MCF 10A (cell line): ENCODE results near the gene GLB1L2. TPM values are rescaled to one million over a fixed set of nuclear protein-coding genes. Genes with fewer than 3 reads are reported as not detected.

Experiments used
- BruUV-seq: library from RNA; stranded (reverse); fragments of 400-500 nt; replicated peaks from 2 replicates; lab custom pipeline; 2021; lab: Mats Ljungman, UMichigan
- CTCF ChIA-PET: fragments of 300-600 bp; sonication (Branson Sonifier 250); formaldehyde crosslinking; extraction: SDS; loops from one replicate; lab custom pipeline; 2021; ENCODE audit warnings: antibody characterized with exemption, inconsistent platforms; lab: Yijun Ruan, JAX
- POLR2A ChIA-PET: fragments of 300-600, 350-650 bp; sonication (Branson Sonifier 250); formaldehyde crosslinking; extraction: SDS; loops from one replicate; lab custom pipeline; 2020; ENCODE audit warnings: antibody characterized with exemption, inconsistent platforms; lab: Yijun Ruan, JAX
- DNase-seq: peaks from one replicate; pipeline ENCODE4 v3.0.0-alpha.2; 2018; ENCODE audit not compliant: unreplicated experiment
- H3K27ac Mint-ChIP-seq: one replicate; pipeline ENCODE4 v1.8.0; 2022; ENCODE audit warnings: mild to moderate bottlenecking, low read depth, mixed read lengths; ENCODE audit not compliant: unreplicated experiment
- H3K27me3 Mint-ChIP-seq: one replicate; pipeline ENCODE4 v1.8.0; 2022; ENCODE audit warnings: mixed read lengths; ENCODE audit not compliant: insufficient read depth, unreplicated experiment
- H3K36me3 Mint-ChIP-seq: one replicate; pipeline ENCODE4 v1.8.0; 2022; ENCODE audit warnings: mild to moderate bottlenecking, moderate library complexity, mixed read lengths; ENCODE audit not compliant: insufficient read depth, unreplicated experiment
- H3K4me1 Mint-ChIP-seq: one replicate; pipeline ENCODE4 v1.8.0; 2022; ENCODE audit warnings: mixed read lengths; ENCODE audit not compliant: insufficient read depth, unreplicated experiment
- H3K4me3 Mint-ChIP-seq: one replicate; pipeline ENCODE4 v1.8.0; 2022; ENCODE audit warnings: mild to moderate bottlenecking, moderate library complexity, mixed read lengths; ENCODE audit not compliant: unreplicated experiment
- H3K9me3 Mint-ChIP-seq: one replicate; pipeline ENCODE4 v1.8.0; 2022; ENCODE audit warnings: mixed read lengths; ENCODE audit not compliant: unreplicated experiment
- intact Hi-C: fragments of 100-400 bp; cut with micrococcal nuclease; formaldehyde crosslinking; loops from 2 replicates; pipeline ENCODE4 v1.14.1; 2022
- total RNA-seq: library from RNA; stranded (reverse); gene quantifications from 2 replicates; pipeline ENCODE4 v1.2.3, GENCODE V29; 2022
- TF ChIP-seq, protein P1 (sequence below): fragments of 200-600 bp; IDR thresholded peaks from one replicate; pipeline ENCODE4 v1.8.0; 2022; ENCODE audit warnings: antibody characterized with exemption, mild to moderate bottlenecking; ENCODE audit not compliant: unreplicated experiment

GLB1L2 gene
- total RNA-seq, 1 experiment from 2014 or later: 17.0 TPM

DNA sequence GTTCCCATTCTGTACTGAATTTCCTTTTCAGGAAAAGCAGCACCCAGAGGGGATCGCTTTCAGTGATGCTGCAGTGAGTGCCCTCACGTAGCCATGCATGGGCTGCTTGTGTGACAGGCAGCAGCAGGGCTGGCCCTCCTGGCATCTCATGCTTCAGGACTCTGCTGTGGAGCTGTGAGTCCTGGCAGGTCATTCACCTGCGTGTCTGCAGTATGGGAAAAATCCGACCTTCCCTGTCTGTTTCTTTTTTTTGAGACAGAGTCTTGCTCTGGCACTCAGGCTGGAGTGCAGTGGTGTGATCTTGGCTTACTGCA lies 13.4 kb downstream of the GLB1L2 start:
- Mint-ChIP-seq H3K27me3 (no peaks in the 10 kb centered on the region), H3K4me3 (no peak overlapping the region), H3K36me3 (no peaks in the 10 kb centered on the region), H3K9me3 (no peaks in the 10 kb centered on the region), H3K4me1 (peaks cover under 1% of the 10 kb centered on the region), H3K27ac (no peak overlapping the region)
- no peak for DNase-seq
- POLR2A ChIA-PET: no interaction called here
- intact Hi-C loops: loop anchor here (2.0 kb wide), 1 partner anchor 64 kb away; no protein-coding TSS in a partner anchor
- TF ChIP-seq, protein P1, sequence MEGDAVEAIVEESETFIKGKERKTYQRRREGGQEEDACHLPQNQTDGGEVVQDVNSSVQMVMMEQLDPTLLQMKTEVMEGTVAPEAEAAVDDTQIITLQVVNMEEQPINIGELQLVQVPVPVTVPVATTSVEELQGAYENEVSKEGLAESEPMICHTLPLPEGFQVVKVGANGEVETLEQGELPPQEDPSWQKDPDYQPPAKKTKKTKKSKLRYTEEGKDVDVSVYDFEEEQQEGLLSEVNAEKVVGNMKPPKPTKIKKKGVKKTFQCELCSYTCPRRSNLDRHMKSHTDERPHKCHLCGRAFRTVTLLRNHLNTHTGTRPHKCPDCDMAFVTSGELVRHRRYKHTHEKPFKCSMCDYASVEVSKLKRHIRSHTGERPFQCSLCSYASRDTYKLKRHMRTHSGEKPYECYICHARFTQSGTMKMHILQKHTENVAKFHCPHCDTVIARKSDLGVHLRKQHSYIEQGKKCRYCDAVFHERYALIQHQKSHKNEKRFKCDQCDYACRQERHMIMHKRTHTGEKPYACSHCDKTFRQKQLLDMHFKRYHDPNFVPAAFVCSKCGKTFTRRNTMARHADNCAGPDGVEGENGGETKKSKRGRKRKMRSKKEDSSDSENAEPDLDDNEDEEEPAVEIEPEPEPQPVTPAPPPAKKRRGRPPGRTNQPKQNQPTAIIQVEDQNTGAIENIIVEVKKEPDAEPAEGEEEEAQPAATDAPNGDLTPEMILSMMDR: no peak
- BruUV-seq: no TSS peak
- CTCF ChIA-PET: interaction anchor here (1.1 kb wide), 1 partner anchor 9 kb away, joined by 3 read pairs; no protein-coding TSS in a partner anchor

- no TSS peak for BruUV-seq
- Mint-ChIP-seq H3K4me3 (no peak overlapping the region), H3K27me3 (no peaks in the 10 kb centered on the region), H3K9me3 (no peaks in the 10 kb centered on the region), H3K4me1 (no peaks in the 10 kb centered on the region), H3K36me3 (no peaks in the 10 kb centered on the region), H3K27ac (peak overlapping the region; percentile 73)
- ChIA-PET CTCF (interaction anchor here (0.6 to 1.1 kb wide), 2 partner anchors 8 to 143 kb away, joined by 3 read pairs; no protein-coding TSS in a partner anchor), POLR2A (no interaction called here)
- TF ChIP-seq, protein P1: no peak
- intact Hi-C loops: no loop called here
- DNase-seq: no peak
These were observed 14.6 kb downstream of the GLB1L2 start for GRCh38 chr11:134346101-134346975.

DNA sequence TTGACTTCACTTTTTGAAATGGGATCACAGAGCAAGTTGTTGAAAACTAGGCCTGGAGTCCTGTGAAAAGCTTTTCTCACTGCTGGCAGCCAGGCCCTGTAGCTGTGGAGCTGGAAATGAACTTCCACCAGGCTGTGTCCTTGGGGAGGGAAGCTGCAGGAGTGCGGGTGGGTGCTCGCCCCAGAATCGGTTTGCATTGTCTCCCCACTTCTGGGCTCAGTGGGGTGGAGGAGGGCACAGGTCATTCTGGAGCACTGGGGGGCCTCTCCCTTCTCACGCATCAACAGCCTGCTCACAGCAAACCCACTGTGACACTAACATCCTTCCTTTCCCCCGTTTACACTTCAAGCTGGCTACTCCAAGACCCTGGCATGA lies 15.2 kb downstream of the GLB1L2 start:
- no peak for DNase-seq
- Mint-ChIP-seq H3K27ac (no peak overlapping the region), H3K27me3 (no peaks in the 10 kb centered on the region), H3K36me3 (no peaks in the 10 kb centered on the region), H3K4me3 (no peak overlapping the region), H3K4me1 (no peaks in the 10 kb centered on the region), H3K9me3 (no peaks in the 10 kb centered on the region)
- intact Hi-C loops: no loop called here
- BruUV-seq: no TSS peak
- TF ChIP-seq, protein P1: no peak
- POLR2A ChIA-PET: no interaction called here
- CTCF ChIA-PET: no interaction called here

GRCh38 chr11:134347441-134347840 lies 15.7 kb downstream of the GLB1L2 start:
- H3K9me3 Mint-ChIP-seq: no peaks in the 10 kb centered on the region
- intact Hi-C loops: no loop called here
- no peaks in the 10 kb centered on the region for H3K36me3 Mint-ChIP-seq
- BruUV-seq: no TSS peak
- no peak for DNase-seq
- H3K4me1 Mint-ChIP-seq: no peaks in the 10 kb centered on the region
- POLR2A ChIA-PET: no interaction called here
- no peak overlapping the region for H3K4me3 Mint-ChIP-seq
- no peak overlapping the region for H3K27ac Mint-ChIP-seq
- TF ChIP-seq, protein P1: no peak
- CTCF ChIA-PET: no interaction called here
- no peaks in the 10 kb centered on the region for H3K27me3 Mint-ChIP-seq
